ENCODE data around the gene PARP3.
A peak's percentile ranks its signal among the peaks of the same experiment; 100 is the strongest.

The PARP3 gene

GRCh38 chr3:51954713-51955112 lies 12.6 kb downstream of the PARP3 start:
- no peak overlapping the region for H3K4me3 ChIP-seq (ENCODE audit: low read depth, low read length)

GRCh38 chr3:51955175-51955892 lies 13.2 kb downstream of the PARP3 start, which contains the start of gene GPR62:
Gene GPR62, plus strand, starts transcription at chr3:51955381. Its CDS starts 272 bp downstream, at chr3:51955653.
- no peak within 1 kb of the TSS for H3K4me3 ChIP-seq (ENCODE audit: low read depth, low read length)
- no peak for TF ChIP-seq CTCF (IDR thresholded peaks at IDR 0.05; ENCODE audit: low read depth, low read length)

More at GRCh38 chr3:51954713-51955112, 12.6 kb downstream of the PARP3 start:
- no peak for TF ChIP-seq CTCF (IDR thresholded peaks at IDR 0.05; ENCODE audit: low read depth, low read length)

- peak; percentile 27; the same call in 1 of the 2 replicates for TF ChIP-seq CTCF (IDR thresholded peaks at IDR 0.05; ENCODE audit: low read depth, low read length)
- H3K4me3 ChIP-seq (ENCODE audit: low read depth, low read length), result no peak overlapping the region
These were observed 14.0 kb downstream of the PARP3 start for GRCh38 chr3:51955893-51956770.

GRCh38 chr3:51957520-51958205 lies 15.5 kb downstream of the PARP3 start:
- no peak for TF ChIP-seq CTCF (IDR thresholded peaks at IDR 0.05; ENCODE audit: low read depth, low read length)
- no peak overlapping the region for H3K4me3 ChIP-seq (ENCODE audit: low read depth, low read length)

- TF ChIP-seq CTCF (IDR thresholded peaks at IDR 0.05; ENCODE audit: low read depth, low read length), result no peak
- H3K4me3 ChIP-seq (ENCODE audit: low read depth, low read length), result no peak overlapping the region
These were observed 16.7 kb downstream of the PARP3 start for GRCh38 chr3:51958603-51959521.

- no peak for TF ChIP-seq CTCF (IDR thresholded peaks at IDR 0.05; ENCODE audit: low read depth, low read length)
- no peak overlapping the region for H3K4me3 ChIP-seq (ENCODE audit: low read depth, low read length)
These were observed 17.5 kb downstream of the PARP3 start for GRCh38 chr3:51959651-51960050.

Measured in WI38 (cell line).